Stimulated activated CD4-positive, alpha-beta T cell treated with anti-CD3 and anti-CD28 coated beads, Interleukin-2, amount 100 ng/mL, for 48 hours (primary cell): ENCODE measurements around the gene PFKFB3.
"Not testable (repeated sequence)": the region's sequence is repeated elsewhere in the genome, so short reads cannot be mapped to it uniquely, and the experiment has no call there.

Experiments used
- DNase-seq, 2 donors: peaks; one replicate each; pipeline ENCODE4 v3.0.0-alpha.2; 2020

Gene PFKFB3

GRCh38 chr10:6202684-6203330 lies at the start of gene PFKFB3:
Gene PFKFB3, plus strand, starts transcription at chr10:6202932. Its CDS starts 329 bp downstream, at chr10:6203261.
- DNase-seq = peak; percentile 95 to 97

GRCh38 chr10:6153845-6154244 lies 48.9 kb upstream of the PFKFB3 start:
- DNase-seq = no peak

DNA sequence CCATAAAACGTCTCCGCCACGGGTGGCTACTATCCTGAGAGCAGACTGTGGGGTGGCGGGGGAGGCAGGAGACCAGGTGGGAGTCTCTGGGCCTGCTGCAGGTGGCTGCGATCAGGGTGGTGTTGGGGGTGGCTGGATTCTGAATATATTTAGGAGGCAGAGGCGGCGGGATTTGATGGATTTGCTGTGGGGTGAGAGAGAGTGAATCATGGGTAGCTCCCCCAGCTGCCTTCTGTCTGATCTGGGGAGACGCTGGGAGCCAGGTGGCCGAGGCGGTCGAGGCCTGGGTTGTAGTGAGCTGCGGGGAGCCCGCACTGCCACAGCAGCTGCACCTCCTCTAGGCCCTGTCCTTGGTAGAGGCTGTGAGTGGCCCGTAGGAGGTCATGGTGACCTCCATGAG lies 48.2 kb upstream of the PFKFB3 start:
- DNase-seq = no peak

DNA sequence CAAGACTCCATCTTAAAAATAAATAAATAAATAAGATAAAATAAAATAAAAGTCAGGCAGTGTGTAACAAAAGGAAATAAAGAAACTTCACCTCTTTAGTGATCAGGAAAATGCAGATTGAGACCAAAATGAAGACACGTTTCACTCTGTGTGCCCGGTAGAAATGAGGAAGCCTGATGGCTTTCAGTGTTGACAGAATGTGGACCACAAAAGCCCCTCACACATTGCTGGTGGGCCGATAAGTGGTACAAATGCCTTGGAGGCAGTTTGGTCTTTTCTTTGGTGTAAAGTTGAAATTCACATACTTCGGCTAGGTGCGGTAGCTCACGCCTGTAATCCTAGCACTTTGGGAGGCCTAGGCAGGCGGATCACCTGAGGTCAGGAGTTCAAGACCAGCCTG lies 44.5 kb upstream of the PFKFB3 start:
- DNase-seq = no peak

GRCh38 chr10:6161921-6162320 lies 40.8 kb upstream of the PFKFB3 start:
- no peak for DNase-seq

- no peak for DNase-seq
These were observed 40.0 kb upstream of the PFKFB3 start for GRCh38 chr10:6162589-6163356.

DNA sequence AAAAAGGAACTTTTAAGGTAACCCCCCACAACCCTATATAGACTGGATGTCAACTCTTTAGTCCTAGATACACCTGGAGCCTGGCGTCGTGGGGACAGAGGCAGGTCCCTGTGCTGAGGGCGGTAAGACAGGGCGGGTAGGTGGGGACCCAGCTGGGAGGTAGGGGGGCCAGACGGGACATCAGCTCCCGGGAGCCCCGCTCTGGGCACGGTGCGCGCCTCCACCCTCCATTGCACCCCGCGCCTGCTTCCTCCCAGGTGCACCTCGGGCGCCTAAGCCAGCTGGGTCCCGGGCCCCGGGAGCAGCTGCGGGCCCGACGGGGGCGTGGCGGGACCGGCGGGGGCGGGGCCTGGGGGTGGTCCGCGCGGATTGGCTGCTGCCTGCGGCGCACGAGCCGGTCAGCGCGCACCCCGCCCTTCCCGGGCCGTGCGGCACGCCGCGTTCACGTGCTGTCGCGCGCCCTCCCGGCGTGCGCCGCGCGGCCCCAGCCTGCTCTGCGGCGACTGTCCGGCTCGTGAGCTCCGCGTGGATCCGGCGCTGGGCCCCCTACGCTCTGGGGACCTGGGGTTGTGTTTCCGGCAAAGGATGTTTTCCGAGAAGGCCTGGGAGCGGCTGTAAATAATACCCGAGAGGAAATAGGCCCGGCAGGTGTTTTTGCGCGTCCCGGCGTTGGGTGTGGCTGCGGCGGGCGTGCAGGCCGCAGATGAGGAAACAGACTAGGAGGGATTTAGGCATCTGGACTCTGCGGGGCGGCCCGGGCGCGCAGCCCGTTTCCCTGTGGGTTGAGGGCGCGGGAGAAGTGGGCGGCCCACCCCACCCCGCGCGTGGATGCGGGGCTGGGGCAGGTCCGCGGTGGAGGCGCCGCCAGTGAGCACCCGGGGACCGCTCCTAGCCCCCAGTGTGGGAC lies 39.1 kb upstream of the PFKFB3 start:
- DNase-seq = peak; percentile 89 to 95

DNA sequence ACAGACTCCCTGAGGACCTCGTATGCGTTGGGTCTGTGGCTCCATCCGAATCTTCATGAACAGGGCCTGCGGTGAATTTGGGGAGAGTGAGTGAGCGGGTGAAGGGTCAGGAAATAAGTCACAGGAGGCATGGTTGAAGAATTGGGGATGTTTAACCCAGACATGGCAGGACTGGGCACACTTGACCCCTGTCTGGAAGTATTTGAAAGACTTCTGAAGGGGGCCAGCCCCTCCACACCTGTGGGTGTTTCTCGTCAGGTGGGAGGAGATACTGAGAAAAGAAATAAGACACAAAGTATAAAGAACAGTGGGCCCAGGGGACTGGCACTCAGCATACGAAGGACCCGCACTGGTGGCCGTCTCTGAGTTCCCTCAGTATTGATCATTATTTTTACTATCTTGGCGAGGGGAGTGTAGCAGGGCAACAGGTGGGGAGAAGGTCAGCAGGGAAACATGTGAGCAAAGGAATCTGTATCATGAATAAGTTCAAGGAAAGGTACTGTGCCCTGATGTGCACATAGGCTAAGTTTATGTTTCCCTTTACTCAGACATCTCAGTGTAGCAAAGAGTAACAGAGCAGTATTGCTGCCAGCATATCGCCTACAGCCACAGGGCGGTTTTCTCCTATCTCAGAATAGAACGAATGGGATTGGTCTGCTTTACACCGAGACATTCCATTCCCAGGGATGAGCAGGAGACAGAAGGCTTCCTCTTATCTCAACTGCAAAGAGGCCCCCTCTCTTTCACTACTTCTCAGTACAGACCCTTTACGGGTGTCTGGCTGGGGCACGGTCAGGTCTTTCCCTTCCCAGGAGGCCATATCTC lies 38.2 kb upstream of the PFKFB3 start:
- DNase-seq = no peak

DNA sequence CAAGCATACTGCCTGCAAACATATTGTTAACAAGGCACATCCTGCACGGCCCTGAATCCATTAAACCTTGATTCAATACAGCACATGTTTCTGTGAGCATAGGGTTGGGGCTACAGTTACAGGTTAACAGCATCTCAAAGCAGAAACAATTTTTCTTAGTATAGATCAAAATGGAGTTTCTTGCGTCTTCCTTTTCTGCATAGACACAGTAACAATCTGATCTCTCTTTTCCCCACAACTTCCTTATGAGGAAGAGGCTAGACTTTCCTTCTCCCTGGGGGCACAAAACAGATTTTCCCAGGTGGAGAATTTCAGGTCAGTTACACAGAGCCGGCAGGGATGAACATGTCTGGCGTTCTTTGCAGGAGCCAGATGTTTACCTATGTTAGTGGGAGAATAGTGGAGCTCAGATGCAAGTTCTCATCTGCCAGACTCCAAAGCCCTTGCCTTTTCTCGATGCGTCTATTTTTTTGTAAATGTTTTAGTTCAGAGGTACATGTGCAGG lies 37.5 kb upstream of the PFKFB3 start:
- no peak for DNase-seq

- not testable (repeated sequence) for DNase-seq
These were observed 36.8 kb upstream of the PFKFB3 start for GRCh38 chr10:6165933-6166332.

- DNase-seq = no peak
These were observed 35.3 kb upstream of the PFKFB3 start for GRCh38 chr10:6167456-6167855.

GRCh38 chr10:6168084-6168483 lies 34.6 kb upstream of the PFKFB3 start:
- no peak for DNase-seq

GRCh38 chr10:6170638-6171037 lies 32.1 kb upstream of the PFKFB3 start:
- no peak for DNase-seq

DNA sequence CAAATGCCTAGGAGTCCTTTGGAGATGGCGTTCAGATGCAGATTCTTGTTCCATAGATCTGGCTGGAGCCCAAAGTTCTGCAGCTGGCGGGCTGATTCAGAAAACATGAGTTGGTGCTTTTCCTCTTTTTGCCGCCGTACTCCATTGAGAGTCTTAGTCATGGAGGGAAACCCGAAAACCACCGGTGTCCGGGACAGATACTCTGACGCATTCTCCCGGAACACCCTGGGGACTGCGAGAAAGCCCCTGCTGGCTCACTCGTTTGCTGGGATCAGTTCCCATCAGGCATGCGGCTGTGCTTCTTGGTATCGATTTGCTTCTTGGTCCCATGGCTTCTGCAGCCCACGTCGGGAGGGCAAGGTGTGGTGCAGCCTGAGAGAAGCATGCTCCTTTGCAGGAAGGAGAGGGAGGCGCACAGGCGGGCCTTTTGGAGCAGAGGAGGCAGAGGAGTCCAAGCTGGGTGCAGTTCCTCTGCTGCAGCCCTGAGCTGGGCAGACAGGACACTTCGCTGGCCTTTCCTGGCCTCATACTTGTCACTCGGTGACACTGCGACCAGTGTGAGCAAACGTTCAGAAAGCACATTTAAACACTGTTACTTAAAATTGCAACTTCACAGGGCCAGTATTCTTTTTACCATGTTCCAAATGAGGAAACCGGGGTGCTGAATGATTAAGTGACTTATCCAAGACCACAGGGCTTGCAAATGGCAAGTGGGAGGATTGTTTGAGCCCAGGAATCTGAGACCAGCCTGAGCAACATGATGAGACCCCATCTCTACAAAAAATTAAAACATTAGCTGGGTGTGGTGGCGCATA lies 30.6 kb upstream of the PFKFB3 start:
- no peak for DNase-seq

DNA sequence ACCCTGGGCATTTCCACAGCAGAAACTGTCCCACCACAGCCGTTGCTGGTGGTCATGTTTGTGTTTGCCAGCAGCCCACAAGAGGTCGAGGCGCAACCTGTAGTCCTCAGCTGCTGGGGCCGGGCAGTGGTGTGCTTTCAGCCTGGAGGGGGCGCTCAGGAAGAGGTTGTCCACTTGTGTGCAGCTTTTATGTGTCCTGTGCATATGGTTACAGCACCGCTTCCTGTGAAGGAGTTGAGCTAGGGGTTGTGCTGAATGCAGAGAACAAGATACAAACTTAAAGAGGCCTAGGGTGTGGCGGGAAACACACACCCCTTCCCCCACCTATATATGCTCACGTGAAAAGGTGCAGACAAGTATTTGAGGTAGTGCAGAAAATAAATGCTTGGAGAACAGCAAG lies 29.5 kb upstream of the PFKFB3 start:
- DNase-seq = peak; percentile 43 to 54

GRCh38 chr10:6174201-6174874 lies 28.4 kb upstream of the PFKFB3 start:
- no peak for DNase-seq

- DNase-seq = no peak
These were observed 27.2 kb upstream of the PFKFB3 start for GRCh38 chr10:6175329-6176055.

DNA sequence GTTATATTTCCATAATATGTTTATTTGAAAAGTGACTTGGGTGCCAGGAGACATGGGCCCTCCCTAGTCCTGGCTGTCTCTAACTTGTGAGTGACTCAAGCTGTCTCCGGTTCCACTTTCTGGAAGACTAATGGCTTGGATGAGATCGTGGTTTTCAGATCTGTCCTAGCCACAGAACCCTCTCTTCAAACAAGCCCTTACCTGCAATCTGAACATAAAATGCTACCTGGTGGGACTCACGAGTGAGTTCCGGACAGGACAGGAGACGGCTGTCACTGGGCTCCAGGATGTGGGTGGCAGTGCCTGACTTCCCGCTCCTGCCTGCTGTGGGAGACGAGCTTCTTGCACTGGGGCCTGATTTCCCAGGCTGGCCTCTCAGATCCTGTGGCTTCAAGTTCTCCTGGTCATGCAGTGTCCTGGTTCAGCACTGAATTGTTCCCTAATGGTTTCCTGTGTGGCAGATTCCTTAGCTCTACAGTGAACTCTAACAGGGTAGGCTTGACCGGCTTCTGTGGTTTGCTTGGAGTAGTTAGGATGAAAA lies 26.0 kb upstream of the PFKFB3 start:
- DNase-seq = no peak

DNA sequence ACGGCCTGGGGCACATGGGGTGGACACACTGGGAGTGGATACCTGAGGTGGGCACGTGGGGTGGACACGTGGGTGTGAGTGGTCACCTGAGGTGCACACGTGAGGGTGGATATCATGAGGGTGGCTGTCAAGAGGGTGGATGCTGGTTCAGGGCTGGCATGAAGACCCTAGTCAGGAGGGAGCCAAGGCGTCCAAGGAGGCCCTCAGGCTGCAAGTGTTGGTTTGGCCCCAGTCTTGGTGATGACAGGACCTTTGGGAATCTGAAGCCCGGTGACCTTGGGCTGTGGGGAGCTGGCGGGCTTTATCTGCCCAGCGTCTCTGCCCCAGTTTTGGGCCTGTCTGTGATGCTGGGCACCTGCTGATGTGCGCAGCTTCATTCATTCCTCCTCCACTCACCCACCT lies 24.9 kb upstream of the PFKFB3 start:
- DNase-seq = no peak

DNA sequence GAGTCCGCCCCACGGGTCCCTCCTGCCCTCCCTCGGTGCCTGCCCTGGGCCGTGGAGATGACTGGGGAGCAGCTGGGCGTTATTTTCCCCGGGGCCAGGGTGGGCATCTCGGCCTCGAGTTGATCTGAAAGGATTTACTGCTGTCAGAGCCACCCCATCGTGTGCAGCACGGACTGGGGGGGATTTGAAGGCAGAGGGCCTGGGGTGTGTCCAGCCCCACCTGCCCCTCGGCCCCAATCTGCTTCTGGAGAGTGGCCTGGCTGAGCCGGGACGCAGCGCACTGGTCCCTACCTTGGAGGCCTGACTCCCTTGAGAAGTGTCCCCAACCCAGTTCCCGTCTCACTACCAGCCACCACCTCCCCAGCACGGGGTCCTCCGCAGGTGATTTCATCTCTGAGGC lies 24.2 kb upstream of the PFKFB3 start:
- no peak for DNase-seq
